GM06990 (cell line): ENCODE results near the gene AGBL4.

ENCODE experiments used
- DNase-seq: peaks from one replicate; pipeline ENCODE4 v3.0.0-alpha.2; 2011; ENCODE audit not compliant: insufficient read length; ENCODE audit errors: extremely low read depth
- H3K27me3 ChIP-seq: replicated peaks from 2 replicates; pipeline ENCODE4 v1.6.0; 2011; ENCODE audit warnings: low read length; ENCODE audit not compliant: control insufficient read depth, insufficient read depth
- H3K36me3 ChIP-seq: 2 replicates; pipeline ENCODE4 v1.5.1; 2011; ENCODE audit warnings: low read length; ENCODE audit not compliant: control insufficient read depth, insufficient read depth
- H3K4me3 ChIP-seq: replicated peaks from 2 replicates; pipeline ENCODE4 v1.5.1; 2011; ENCODE audit warnings: low read depth, mild to moderate bottlenecking, control low read depth, low read length
- TF ChIP-seq, protein P1 (sequence below): IDR thresholded peaks from 2 replicates; pipeline ENCODE4 v1.5.1; 2011; ENCODE audit warnings: low read length, control low read depth, mild to moderate bottlenecking, inconsistent platforms; ENCODE audit not compliant: insufficient read depth, poor library complexity, severe bottlenecking

The AGBL4 gene

DNA sequence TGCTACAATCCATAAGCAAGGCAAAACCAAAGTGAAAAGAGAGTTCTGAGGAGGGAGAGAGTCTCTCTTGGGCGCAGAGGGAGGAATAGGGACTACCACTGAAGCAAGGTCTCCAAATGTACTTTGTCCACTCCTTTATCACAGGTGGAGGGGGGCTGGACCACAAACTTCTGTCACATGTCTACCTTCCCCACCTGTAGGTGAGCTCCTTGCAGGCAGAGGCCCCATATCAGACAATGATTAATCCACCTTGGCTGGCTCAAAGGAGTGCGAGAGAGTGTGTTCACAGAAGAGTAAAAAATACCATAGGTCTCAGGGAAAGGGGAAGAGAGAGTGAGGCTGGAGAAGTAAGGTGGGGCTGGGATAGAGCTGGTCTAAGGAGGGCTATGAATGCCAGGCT is 1251.5 kb downstream of the AGBL4 start:
- Histone ChIP-seq H3K36me3 (no peaks in the 10 kb centered on the region), H3K4me3 (no peak overlapping the region), H3K27me3 (peaks cover 2% of the 10 kb centered on the region)
- no peak for DNase-seq
- TF ChIP-seq, protein P1, sequence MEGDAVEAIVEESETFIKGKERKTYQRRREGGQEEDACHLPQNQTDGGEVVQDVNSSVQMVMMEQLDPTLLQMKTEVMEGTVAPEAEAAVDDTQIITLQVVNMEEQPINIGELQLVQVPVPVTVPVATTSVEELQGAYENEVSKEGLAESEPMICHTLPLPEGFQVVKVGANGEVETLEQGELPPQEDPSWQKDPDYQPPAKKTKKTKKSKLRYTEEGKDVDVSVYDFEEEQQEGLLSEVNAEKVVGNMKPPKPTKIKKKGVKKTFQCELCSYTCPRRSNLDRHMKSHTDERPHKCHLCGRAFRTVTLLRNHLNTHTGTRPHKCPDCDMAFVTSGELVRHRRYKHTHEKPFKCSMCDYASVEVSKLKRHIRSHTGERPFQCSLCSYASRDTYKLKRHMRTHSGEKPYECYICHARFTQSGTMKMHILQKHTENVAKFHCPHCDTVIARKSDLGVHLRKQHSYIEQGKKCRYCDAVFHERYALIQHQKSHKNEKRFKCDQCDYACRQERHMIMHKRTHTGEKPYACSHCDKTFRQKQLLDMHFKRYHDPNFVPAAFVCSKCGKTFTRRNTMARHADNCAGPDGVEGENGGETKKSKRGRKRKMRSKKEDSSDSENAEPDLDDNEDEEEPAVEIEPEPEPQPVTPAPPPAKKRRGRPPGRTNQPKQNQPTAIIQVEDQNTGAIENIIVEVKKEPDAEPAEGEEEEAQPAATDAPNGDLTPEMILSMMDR: no peak

DNA sequence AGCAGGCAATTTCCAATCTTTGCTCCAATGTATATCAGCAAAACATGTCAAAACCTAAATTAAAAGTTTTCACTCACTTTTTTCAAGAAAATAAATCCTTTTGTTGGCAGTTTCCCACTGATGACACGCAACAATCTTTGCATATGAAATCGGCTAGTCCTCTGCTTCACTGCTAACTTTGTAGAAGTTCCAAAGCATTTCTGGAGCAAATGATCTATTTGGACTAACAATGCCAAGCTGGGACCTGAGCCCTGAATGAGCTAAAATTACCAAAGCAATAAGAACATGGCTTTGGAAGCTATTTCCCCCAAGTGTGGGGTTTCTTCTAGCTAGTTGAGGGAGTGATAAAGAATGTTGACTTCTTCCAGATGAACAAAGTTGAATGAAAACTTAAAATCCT is 1252.2 kb downstream of the AGBL4 start:
- no peak overlapping the region for H3K4me3 ChIP-seq
- DNase-seq: no peak
- no peaks in the 10 kb centered on the region for H3K36me3 ChIP-seq
- TF ChIP-seq, protein P1: no peak
- H3K27me3 ChIP-seq: peaks cover 2% of the 10 kb centered on the region

DNA sequence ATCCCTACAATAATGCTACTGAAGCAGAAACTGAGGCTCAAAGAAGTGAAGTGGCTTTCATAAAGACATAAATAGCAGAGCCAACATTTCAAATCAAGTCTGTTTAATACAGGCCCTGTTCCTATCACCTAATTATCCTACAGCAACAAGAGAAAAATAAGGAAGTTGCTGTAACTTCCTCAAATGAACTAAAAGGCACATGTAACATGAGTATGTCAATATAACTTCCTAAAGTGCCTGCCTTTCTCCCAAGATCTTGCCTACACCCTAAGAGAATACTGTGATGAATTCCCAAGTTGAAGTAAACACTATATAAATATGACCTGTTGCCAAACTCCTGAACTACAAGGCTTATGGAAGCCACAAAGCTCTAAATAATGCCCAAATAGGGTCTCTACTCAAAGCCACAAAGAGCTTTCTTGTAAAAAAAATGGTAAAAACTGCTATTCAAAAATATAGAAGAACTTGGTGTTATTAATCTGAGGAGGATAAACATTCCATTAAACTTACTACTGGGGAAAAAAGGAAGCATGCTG is 1255.7 kb downstream of the AGBL4 start:
- H3K4me3 ChIP-seq: no peak overlapping the region
- TF ChIP-seq, protein P1: no peak
- no peak for DNase-seq
- H3K27me3 ChIP-seq: no peaks in the 10 kb centered on the region; the same call in 1 of the 2 replicates
- H3K36me3 ChIP-seq: no peaks in the 10 kb centered on the region

DNA sequence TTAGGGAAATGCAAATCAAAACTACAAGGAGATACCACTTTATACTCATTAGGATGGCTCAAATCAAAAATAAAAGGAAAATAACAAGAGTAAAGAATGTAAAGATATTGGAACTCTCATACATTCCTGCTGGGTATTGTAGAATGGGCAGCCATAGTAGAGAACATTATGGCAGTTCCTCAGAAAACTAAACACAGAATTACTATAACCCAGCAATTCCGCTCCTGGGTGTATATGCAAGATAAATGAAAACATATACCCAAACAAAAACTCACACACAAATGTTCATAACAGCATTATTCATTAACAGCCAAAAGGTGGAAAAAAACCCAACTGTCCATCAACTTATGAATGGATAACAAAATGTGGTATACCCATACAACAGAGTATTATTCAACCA is 1258.4 kb downstream of the AGBL4 start:
- Histone ChIP-seq H3K27me3 (peaks cover 3% of the 10 kb centered on the region; the same call in 1 of the 2 replicates), H3K36me3 (no peaks in the 10 kb centered on the region), H3K4me3 (no peak overlapping the region)
- no peak for DNase-seq
- TF ChIP-seq, protein P1: no peak

DNA sequence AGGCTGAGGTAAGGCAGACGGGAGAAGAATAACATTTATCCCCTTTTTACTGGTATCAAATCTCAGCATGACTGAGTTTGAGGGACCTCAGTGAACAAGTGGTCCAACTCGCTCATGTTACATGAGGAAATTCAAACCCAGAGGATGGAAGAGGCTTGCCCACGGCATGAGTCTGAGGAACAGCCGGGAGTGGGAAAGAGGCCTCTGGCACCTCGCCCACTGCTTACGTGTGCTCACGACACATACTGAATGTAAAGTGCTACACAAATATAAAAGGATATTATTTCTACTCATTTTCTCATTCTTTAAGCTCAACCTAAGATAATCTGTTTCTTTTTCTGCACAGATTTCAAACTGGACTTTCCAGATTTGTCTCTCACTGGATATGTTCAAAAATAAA is 1261.8 kb downstream of the AGBL4 start:
- H3K36me3 ChIP-seq: no peaks in the 10 kb centered on the region

More for the DNA sequence above, 1261.8 kb downstream of the AGBL4 start:
- H3K27me3 ChIP-seq: peaks cover 3% of the 10 kb centered on the region
- no peak overlapping the region for H3K4me3 ChIP-seq
- DNase-seq: no peak
- TF ChIP-seq, protein P1: no peak
